GM19372 (cell line): ENCODE data around the gene ANGPTL5.
"Not testable (repeated sequence)": the region's sequence is repeated elsewhere in the genome, so short reads cannot be mapped to it uniquely, and the experiment has no call there.

Experiments used
- ATAC-seq: cut with Tn5 transposase; IDR thresholded peaks from one replicate; pipeline ENCODE4 v1.9.1; 2021; ENCODE audit warnings: mild to moderate bottlenecking, low read depth, moderate library complexity; ENCODE audit not compliant: unreplicated experiment

The ANGPTL5 gene

DNA sequence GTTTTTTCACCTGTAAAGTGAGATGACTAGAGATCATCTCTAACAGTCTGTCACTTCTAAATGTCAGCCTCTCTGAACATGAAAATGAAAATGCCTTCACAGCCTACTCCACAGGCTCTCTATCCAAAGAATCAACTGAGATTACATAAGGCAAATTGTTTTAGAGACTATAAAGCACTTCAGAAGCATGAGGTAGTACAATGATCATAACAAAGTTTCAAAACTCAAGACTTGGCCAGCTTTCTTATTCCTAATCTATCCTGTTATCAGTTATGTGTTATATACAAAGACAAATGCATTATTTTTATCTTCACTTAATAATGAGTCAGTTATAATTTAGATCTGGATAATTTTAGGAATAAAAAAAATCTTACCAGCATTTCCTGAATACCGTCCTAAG is 21.8 kb downstream of the ANGPTL5 start:
- ATAC-seq, result no peak

DNA sequence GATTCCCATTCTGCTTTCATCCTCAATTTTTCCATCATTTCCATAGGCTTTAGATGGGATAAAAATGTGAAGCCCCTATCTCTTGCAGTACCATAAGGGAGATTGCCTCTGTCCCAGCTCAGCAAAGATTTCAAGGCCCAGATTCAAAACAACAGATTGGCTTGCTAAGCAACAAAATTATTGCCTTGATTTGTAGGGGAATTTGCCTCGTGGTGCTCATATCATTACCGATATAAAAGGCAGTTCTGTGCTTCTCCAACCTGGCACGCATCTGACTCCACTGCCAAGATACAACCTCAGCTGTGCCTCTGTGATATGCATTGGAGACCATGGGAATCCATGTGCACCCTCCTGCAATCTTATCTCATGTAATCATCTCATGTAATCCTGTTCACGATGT is 26.6 kb downstream of the ANGPTL5 start:
- ATAC-seq, result no peak

DNA sequence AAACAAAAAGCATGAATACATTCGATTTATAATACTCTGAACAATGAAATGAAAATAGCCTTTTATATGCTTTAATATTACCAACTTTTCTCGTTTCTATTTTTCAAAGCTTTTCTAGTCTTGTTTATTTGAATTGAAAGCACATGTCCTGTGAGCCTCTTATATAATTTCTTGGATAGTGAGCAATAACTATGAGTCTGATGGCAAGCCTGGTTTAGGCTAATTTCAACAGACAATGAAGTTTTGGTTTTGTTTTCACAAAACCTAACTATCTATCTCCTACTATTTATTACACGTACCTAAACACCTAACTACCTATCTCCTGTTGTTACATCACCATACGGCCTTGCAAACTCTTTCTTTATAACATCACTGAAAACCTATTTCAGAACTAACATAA is 30.7 kb downstream of the ANGPTL5 start:
- ATAC-seq, result no peak

DNA sequence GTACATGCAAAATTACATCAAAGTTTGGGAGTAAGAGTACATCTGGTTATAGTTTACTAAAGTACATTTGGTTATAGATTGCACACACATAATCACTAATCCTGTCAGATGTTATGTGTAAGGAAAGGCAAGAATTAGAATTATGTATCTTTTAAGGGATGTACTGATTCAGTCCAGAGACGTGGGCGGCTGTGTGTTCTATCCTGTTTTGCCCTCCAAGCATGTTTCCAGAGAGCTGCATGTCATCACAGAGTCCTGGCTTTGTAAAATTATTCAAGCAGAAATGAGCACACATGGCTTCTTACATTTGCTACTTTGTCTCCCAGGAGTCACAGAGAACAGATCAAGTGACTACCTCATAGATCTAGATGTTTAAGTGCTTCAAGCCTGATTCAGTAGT is 34.7 kb downstream of the ANGPTL5 start:
- no peak for ATAC-seq

DNA sequence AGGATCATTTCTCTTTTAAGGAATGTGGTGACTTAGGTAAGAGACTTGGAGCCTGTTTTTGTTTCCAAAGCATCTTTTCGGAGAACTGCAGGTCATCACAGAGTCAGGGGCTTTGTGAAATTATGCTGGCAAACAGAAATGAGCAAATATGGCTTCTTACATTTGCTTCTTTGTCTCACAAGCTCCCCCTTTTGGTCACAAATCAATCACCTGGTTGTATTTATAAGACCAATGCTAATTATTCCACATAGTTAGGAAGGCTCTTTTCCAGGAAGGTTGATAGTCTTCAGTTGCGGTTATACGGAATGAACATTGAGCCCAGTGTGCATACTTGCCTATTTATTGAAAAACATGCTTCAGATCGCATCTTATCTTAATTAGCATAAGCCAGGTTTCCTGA is 36.1 kb downstream of the ANGPTL5 start:
- no peak for ATAC-seq

DNA sequence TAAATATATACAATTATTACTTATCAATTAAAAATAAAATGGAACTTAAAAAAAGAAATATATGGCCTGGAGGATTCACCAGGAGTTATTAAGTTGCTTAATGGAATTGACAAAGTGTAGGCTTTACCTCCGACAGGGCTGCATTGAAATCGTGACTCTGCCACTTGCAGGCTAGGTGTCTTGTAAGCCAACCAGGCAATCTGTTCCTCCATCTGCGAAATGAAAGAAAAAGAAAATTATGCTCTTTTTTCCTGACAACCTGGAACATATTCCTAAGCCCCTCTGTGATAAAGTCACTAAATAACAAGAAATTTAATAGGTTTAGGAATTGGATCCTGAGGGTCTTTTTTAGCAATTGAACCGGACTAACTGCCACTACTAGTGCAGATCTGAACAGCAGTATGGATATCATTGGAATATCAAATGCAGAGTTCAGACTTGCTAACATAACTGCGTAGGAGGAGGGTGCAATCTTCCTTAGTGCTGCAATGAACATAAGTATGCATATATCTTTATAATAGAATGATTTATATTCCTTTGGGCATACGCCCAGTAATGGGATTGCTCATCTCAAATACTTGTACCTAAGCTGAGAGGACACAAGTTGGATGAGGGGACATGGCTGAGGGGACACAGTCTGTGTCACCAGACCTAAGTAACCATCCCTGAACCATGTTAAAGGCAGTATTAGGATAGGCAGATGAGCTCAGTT is 44.0 kb downstream of the ANGPTL5 start:
- ATAC-seq, result no peak

DNA sequence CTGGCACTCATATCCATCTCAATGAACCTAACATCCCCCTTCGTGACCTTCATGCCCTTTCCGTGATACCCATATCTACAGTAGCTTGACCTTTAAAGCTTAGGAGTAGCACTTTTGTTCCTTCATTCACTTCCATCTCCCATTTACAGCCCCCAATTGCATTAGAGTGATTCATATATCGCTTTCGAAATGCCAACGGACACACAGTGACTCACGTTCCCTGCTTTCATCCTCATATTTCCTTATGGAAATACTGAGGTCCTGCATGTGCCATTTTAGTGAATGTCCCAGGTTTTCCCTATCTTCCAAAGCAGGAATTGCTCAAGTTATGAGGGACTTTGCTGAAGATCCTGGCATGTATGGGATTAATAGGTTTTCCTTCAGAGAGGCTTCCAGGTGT is 45.8 kb downstream of the ANGPTL5 start:
- ATAC-seq, result no peak

DNA sequence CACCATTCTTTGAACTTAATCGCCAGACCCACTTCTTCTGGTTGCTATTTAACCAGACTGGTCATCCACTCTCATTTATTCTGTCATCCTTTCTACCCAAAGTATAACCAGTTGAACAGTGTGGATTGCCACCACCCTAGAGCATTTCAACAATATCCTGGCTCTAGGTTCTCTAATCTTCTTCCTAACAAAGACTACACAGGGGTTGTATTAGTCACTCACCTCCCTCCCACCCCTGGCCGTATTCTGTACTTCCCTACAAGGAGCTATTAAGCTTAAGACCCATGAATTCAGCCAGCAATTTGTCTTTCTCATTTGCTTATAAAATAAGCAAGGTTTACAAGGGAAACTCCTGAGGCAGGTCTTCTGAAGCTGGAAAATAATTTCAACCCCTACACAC is 48.4 kb downstream of the ANGPTL5 start:
- no peak for ATAC-seq

DNA sequence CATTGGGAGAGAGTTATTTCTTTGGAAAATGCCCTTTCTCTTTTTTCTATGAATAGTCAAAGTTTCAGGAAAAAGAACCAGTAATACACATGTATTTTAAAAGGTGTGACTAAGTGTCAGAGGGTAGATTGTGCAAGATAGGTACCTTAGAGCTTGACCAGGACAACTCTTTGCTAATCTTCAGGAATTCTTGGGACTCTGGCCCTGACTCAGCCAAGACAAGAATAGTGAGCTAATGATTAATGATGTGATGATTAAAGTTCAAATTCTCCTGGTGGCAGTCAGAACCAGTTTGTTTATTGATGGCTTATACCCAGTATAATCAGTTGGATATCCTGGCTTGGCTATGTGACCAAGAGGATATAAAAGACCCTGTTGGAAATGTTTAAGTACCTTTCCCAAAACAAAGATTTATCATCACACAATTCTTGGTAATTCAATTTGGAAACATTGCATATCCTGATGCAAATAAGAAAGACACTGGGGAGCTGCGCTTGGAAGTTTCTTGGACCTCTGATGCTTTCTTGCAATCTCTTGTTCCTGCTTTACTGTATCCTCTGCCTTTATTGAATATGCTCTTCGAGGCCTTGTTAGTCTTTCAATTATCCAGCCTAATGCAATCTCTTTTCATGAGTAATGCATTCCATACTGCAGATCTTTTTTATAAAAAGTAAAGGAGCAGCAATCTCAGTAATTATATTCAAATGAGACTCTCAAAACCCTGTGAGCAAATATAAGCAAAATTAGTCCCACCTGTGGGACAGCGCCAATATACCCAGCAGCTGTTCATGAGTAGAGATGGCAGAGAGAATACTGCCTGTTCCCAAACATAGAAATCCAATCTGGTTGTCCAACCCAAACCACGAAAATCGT is 49.5 kb downstream of the ANGPTL5 start:
- ATAC-seq, result no peak

DNA sequence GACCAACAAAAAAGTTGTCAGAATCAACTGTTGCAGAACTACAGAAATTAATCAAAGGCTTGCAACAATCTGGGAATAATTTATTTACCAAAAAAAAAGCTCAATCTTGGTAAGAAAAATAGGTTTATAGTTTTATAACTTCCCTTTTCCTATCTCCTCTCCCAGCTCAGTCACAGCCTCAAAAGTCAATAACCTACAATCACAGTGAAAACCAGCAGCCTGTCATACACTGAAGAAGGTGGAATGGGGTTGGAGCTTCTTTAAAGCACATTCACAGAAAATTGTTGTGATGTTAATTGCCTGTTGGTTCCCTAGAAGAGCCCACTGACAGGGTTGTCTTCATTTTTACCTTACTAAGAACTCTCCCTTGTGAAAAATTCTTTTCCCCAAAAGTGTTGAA is 52.2 kb downstream of the ANGPTL5 start:
- no peak for ATAC-seq

DNA sequence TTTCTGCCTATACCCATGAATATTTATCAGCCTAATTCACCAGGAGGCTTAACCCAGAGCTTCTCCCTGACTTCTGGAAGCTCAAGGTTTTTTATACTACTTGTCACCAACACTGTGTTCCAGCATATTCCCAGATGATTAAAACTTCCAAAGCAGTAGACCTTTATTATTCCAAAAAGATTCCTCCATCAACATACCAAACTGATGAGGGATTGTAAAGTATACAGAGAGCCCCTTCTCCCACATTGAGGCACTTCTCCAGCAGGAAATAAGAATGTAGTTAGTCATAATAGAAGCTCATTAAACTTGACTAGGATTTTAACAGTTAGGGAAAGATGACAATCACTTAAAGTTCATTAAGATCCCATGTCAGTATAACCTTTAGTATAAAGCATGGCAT is 53.0 kb downstream of the ANGPTL5 start:
- ATAC-seq, result no peak

DNA sequence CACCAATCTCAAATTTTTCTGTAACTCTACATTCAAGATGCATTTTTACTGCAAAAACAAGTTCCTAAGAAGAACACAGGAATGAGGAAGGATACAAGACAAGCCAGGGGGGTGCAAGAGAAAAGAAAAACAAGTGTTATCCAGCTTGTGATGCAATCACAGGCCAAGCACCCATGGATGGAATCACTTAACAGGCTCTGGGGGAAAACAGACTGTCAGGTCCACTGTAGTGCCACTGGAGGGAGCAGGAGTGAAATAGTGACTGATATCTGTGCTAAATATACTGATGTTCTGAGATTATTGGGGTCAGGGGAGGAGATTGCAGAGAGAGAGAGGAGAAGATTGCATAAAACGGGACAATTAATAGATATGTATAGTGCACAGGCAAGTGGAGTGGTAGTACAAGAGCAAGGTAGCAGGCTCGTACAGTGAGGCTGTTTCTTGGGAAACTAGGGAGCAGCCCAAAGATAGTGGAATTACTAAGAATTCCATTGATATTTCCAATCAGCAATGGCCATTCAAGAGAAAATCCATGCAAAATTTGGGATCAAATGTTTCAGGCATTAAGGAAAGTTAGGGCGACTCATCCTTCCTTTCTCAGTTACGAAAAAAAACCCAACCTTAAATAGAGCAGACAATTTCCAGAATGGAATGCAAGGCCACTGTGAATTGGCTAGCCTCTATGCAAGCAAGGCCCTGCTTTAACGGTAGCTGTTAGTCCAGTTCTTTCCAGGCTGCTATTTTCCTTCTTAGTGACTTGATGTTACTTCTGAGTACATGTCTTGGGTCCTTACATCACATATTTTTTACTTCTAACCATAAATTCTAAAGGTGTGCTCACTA is 53.7 kb downstream of the ANGPTL5 start:
- no peak for ATAC-seq

DNA sequence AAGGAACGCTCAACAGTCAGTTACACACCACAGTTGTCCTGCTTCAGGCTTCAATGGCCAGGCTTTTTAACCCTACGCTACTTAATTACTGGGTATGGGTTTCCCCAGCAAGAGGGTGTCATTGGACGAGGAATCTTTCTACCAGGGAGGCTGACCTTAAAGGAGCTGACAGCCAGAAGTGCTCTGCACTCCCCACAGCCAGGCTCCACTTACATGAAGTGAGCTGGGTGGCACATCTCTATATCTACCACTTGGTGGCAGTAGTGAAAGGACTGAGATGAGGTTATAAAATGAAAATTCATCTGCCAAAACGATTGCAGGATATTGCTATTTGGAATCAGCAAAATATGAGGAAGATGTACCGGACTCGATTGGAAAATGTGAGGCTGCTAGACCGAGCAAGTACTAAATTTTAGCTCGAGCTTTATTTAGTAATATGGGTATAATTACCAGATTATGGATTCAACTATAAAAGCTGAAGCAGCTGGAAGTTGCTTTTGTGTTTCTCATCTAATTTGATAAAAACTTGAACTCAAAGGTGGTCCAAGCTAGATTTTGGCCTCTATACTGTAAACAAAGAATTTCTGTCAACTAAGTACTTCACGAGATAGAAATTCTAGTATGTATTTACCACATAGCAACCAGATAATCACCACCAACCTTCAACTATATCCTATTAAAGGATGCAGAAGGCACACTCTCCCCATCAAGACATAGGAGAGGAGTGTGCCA is 55.5 kb downstream of the ANGPTL5 start:
- ATAC-seq, result peak; percentile 88

DNA sequence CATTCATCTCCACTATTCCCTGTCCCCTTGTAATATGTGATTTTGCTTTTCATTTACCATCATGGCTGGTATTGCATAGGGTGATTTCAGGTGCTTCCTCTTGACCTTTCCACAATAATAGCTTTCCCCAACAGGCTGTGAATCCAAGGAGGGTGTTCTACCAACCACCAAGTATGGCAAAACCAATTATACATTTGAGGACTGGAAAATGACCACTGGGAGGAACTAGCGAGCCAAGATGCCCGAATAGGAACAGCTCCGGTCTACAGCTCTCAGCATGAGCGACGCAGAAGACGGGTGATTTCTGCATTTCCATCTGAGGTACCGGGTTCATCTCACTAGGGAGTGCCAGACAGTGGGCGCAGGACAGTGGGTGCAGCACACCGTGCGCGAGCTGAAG is 64.1 kb downstream of the ANGPTL5 start:
- ATAC-seq, result not testable (repeated sequence)

DNA sequence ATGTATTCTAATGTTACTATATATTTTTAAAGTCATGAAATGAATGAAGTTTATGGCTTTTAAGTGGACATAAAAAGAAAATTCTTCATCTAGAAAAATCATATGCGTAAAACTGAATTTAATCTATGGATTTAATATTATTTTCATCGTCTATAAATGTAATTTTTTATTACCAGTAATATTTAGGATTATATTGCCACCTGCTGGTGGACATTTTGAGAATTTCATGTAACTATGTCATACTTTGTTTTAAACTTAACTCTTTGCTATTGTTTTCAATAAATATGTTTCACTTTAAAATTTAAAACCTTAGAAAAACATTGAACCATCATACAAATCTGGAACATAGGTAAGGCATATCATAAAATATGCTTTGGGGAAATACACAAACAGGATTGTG is 68.1 kb downstream of the ANGPTL5 start:
- ATAC-seq, result no peak

DNA sequence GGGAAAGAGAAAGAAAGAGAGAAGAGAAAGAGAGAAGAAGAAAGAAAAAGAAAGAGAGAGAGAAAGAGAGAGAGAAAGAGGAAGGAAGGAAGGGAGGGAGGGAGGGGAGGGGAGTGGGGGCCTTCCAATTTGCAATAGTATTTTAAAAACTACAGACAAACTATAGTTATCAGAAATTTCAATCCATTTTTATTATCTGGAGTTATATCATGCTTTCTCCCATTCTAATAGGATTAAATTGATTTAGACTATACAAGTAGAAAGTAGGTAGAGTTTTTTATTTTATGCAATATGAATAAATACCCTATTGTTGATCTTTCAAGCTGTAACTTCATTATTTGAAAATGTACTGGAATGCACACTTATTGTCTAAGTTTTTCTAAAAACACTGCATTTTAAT is 71.7 kb downstream of the ANGPTL5 start:
- no peak for ATAC-seq

DNA sequence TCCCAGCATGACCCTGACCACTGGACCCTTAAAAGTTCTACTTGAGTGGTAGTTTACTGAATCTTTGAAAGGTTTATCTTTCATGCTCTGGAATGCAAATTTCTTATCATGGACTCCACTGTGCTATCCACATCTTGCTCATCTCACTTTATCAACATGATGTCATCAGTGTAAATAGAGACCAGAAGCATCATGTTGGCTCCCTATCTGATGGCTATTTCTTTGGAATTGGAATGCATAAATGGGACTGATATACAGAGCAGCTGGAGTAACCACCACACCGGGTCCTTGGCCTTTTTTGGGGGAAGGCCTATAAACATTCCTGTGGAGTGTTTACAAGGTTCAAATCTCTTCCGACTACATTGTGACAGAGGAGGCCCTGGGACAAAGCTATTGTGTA is 75.6 kb downstream of the ANGPTL5 start:
- ATAC-seq, result no peak
